ENCODE measurements around the gene WDR88. TPM values are rescaled to one million over a fixed set of nuclear protein-coding genes. Genes with fewer than 3 reads are reported as not detected.

WDR88 gene
- total and polyA plus RNA-seq, 2 of the 13 experiments (the other 11 are each of a cell fraction or from before 2014, with no cell fraction given), result not detected

- TF ChIP-seq UBTF (CRISPR knock-in tag; IDR thresholded peaks at IDR 0.05) (no peak), IKZF5 (CRISPR knock-in tag; IDR thresholded peaks at IDR 0.05) (no peak), KIAA2018 (CRISPR knock-in tag; IDR thresholded peaks at IDR 0.05; ENCODE audit: borderline replicate concordance) (no peak), NR3C1 (CRISPR knock-in tag; IDR thresholded peaks at IDR 0.05) (no peak), PRPF4 (IDR thresholded peaks at IDR 0.05; ENCODE audit: low read depth, low read length, poor library complexity, severe bottlenecking) (no peak), CENPT (CRISPR knock-in tag; IDR thresholded peaks at IDR 0.05; ENCODE audit: low read depth) (no peak), NFYC (CRISPR knock-in tag; IDR thresholded peaks at IDR 0.05) (no peak), SIN3B (IDR thresholded peaks at IDR 0.05; ENCODE audit: low read length) (no peak), ZNF773 (CRISPR knock-in tag; IDR thresholded peaks at IDR 0.05; ENCODE audit: borderline replicate concordance) (no peak), ZSCAN25 (CRISPR knock-in tag; IDR thresholded peaks at IDR 0.05) (no peak), MIER2 (CRISPR knock-in tag; IDR thresholded peaks at IDR 0.05) (no peak), REST (IDR thresholded peaks at IDR 0.05; ENCODE audit: borderline replicate concordance in 1 of 2, low read depth in 1 of 2, low read length in 2 of 2) (no peak), IKZF1 (IDR thresholded peaks at IDR 0.05) (no peak), ZSCAN9 (CRISPR knock-in tag; IDR thresholded peaks at IDR 0.05; ENCODE audit: borderline replicate concordance) (no peak), ZNF510 (CRISPR knock-in tag; IDR thresholded peaks at IDR 0.05; ENCODE audit: low read depth) (no peak)
These were observed 33.8 kb upstream of the WDR88 start (continued) for GRCh38 chr19:33098055-33098534.
